Prostate gland (tissue), 2 donors: ENCODE data around the gene ZDHHC18.

Experiments
- POLR2AphosphoS5 ChIP-seq: sonication (generic); formaldehyde crosslinking; IDR thresholded peaks from one replicate; pipeline ENCODE4 v1.6.1; 2017; ENCODE audit warnings: antibody characterized with exemption
- TF ChIP-seq, protein P1 (sequence below), 4 experiments: fragments of 200-600 bp in 2 of 4; fragments of 450-650 bp in 2 of 4; sonication (generic) in 2 of 4; IDR thresholded peaks; 1 replicate in 3 of 4; 2 replicates in 1 of 4; pipeline ENCODE4 v1.5.1; 2016 to 2019; ENCODE audit warnings: antibody characterized with exemption in 4 of 4, mild to moderate bottlenecking in 2 of 4, moderate library complexity in 2 of 4

DNA sequence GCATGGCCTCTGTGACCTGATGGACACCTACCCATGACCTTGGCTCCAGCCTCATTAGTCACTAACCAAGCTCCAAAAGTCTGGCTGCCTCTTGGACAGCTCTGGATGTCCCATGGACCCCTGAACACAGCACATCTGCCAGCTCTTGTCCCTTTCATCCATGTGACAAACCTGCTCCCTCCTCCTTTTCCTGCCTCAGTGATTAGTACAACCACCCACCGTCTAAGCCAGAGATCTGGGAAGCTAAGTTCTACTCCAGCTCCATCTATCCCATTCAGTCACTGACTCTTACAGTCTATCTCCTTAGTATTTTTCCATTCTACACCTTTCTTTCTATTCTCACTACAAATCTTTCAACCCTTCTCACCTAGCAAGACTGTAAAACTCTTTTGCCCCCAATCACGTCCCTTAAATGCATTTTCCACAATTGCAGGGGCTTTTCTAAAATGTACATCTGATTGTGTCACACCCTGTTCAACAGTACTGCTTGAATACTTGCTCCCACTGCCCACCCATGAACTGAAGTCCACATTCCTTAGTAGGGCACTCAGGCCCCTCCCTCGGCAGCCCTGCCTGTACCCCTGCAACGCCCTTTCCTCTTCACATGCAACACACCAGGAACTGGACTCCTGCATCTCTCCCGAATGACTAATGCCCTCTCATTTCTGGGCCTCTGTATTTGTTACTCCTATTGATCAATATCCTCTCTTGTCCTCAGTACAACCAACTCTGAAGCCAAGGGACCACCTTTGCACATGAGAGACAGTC lies 56.4 kb downstream of the ZDHHC18 start:
- TF ChIP-seq, protein P1, sequence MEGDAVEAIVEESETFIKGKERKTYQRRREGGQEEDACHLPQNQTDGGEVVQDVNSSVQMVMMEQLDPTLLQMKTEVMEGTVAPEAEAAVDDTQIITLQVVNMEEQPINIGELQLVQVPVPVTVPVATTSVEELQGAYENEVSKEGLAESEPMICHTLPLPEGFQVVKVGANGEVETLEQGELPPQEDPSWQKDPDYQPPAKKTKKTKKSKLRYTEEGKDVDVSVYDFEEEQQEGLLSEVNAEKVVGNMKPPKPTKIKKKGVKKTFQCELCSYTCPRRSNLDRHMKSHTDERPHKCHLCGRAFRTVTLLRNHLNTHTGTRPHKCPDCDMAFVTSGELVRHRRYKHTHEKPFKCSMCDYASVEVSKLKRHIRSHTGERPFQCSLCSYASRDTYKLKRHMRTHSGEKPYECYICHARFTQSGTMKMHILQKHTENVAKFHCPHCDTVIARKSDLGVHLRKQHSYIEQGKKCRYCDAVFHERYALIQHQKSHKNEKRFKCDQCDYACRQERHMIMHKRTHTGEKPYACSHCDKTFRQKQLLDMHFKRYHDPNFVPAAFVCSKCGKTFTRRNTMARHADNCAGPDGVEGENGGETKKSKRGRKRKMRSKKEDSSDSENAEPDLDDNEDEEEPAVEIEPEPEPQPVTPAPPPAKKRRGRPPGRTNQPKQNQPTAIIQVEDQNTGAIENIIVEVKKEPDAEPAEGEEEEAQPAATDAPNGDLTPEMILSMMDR (IDR thresholded peaks at IDR 0.05) = no peak
- no peak for TF ChIP-seq POLR2AphosphoS5
